GM18498 (cell line): ENCODE measurements around the gene RNF2.
"Not testable (repeated sequence)": the region's sequence is repeated elsewhere in the genome, so short reads cannot be mapped to it uniquely, and the experiment has no call there.

Source experiments
- ATAC-seq: cut with Tn5 transposase; IDR thresholded peaks from one replicate; pipeline ENCODE4 v1.9.1; 2021; ENCODE audit warnings: mild to moderate bottlenecking, moderate library complexity; ENCODE audit not compliant: unreplicated experiment

Gene RNF2

DNA sequence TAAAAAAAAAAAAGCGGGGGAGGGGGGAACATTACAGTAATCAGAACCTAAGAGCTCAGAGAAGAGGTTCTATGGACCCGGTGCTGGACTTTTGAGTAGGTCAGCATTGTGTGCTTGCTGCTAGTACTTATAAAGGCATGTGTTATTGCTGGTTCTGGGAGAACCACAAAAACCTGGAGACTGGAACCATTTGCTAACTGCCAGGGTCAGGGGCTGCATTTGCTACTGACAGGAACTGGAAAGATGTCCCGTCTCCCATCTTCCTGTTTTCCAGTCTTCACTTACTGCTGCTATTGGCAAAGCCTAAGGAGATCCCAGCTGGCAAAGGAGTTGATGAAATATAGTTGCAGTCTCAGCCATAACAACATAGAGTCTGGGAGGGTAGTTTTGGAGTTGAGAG is 4.3 kb downstream of the RNF2 start:
- no peak for ATAC-seq

DNA sequence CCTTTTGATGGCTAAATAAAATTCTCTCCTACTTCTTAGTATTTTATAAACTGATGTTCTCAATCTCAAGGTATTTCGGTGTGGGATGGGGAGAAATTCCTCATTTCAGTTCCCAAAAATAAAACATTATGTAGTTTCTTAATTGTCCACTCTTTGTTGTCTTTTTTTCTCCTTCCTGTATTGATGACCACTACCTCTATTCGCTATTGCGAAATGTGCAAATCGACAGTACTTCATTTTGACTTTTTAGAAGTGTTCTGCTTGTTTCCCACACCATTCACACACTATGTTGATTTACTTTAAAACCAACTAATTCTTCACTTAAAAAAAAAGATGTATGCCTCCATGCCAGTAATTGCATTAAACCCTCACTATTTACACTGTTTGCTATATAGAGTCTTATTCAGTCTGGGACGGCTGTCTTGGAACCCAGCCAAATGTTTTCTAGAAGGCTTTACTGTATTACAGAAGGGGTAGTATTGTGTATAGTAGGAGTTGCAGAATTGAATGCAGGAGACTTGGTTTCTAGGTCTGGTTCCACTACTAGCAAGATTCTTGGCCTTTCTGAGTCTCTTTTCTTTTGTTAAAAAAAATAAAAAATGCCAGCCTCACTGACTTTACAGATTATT is 5.6 kb downstream of the RNF2 start:
- ATAC-seq: no peak

- no peak for ATAC-seq
Measured at GRCh38 chr1:185053204-185053603, 7.8 kb downstream of the RNF2 start.

- ATAC-seq: no peak
Measured at GRCh38 chr1:185054365-185055060, 9.2 kb downstream of the RNF2 start.

DNA sequence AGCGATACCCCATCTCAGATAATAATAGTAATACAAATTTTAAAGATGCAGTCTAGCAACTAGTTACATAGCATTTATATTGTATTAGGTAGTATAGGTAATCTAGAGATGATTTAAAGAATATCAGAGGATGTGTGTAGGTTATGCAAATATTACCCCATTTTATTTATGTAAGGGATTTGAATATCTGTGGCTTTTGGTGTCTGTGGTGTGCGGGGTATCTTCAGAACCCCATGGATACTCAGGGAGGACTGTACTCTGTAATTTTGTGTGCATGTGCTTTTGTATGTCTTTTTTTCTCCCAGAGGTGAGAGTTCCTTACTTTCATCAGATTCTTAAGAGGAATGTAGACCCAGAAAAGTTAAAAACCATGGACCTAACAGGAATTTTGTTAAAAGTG is 12.8 kb downstream of the RNF2 start:
- ATAC-seq: no peak

DNA sequence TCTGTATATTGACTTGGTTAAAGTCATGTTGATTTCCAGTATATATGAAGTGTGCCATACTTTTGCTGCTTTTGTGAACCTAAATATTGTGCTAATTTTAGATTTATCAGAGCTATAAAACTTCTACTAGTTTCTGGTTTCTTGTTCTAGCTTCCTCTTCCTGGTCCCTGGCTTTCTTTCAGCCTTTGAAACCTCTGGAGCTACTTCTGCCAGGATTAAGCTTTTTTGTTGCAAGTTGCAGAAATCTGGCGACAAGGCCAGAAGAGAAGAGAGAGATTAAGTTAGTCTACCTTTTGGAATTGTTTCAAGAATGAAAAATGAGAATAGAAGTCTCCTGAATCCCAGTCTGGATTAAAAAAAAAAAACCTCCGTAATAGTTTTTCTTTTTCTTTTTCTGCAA is 13.5 kb downstream of the RNF2 start:
- ATAC-seq: no peak

GRCh38 chr1:185059950-185060571 is 14.7 kb downstream of the RNF2 start:
- ATAC-seq: no peak

DNA sequence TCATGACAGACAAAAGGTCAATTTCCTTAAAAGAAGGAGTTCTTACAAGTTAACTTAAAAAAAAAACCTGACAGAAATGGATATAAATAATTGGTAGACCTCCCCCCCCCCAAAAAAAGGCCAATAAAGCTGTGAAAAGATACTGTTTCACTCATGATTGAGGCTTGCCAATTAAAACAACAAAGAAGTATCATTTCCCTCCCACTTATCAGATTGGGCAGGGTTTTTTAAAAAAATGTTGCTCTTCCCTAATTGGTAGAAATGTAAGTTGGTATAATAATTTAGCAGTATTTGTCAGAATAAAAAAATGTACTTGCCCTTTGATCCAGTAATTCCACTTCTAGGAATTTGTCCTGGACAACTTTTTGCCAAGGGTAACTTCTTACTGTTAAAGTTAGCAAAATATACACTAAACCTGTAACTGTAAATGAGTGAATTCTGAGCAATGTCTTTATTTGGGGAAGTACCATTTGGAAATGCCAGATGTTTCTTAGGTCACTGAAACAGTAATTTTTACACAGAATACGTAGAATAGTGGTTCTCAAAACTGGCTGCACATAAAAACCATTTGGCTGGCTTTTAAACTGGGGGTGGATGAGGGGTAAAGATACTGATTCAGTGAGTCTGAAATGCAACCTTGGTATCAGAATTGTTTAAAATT is 17.5 kb downstream of the RNF2 start:
- no peak for ATAC-seq

- ATAC-seq: no peak
Measured at GRCh38 chr1:185063719-185064118, 18.4 kb downstream of the RNF2 start.

- ATAC-seq: not testable (repeated sequence)
Measured at GRCh38 chr1:185065006-185065405, 19.6 kb downstream of the RNF2 start.

DNA sequence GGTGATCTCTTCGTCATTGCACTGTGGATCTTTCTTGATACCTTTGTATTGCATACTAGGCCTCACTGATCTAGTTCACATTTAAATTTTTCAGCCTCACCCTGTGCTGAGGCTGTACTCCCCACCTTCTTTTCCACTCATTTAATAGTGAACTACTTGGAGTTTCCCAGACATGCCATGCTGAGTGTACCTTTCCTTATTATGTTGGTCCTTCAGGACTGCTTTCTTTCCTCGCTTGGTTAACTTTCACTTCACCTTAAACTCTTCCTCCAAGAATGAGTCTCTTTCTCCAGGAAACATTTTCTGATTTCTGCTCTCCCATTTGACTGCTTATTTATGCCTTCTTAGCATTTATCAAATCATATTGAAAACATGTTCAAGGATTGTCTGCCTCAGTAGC is 20.8 kb downstream of the RNF2 start:
- ATAC-seq: no peak

DNA sequence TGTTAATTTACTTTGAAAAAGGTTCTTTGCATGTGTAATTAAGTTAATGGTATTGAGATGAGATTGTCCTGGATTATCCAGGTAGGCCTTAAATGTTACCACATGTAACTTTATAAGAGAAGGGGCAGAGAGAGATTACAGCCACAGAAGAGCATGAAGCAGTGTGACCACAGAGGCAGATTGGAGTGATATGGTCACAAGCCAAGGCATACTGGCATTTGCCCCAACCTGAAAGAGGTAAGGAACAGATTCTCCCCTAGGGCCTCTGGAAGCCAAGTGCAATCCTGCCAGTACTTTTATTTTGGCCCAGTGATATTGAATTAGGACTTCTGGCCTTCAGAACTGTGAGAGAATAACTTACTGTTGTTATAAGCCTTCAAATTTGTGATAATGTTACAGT is 23.0 kb downstream of the RNF2 start:
- ATAC-seq: no peak

DNA sequence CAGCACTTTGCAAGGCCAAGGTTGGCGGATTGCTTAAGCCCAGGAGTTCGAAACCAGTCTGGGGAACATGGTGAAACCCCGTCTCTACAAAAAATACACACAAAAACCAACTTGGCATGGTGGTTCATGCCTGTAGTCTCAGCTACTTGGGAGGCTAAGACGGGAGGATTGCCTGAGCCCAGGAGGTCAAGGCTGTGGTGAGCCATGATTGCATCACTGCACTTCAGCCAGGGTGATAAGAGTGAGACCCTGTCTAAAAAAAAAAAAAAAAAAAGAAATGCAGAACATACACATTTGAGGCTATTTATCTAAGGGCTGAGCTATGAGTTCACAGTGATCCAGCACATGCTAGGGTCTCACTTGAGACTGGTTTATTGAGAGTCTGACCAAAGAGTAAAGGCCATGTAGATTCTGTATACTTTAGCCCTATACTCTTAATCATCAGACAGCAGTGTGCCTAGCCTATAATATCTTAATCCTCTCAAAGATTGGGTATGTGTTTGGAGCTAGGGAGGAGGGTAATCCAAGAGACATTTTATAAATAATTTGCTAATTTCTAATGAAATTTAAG is 23.9 kb downstream of the RNF2 start:
- no peak for ATAC-seq

GRCh38 chr1:185070051-185070450 is 24.7 kb downstream of the RNF2 start:
- ATAC-seq: no peak

DNA sequence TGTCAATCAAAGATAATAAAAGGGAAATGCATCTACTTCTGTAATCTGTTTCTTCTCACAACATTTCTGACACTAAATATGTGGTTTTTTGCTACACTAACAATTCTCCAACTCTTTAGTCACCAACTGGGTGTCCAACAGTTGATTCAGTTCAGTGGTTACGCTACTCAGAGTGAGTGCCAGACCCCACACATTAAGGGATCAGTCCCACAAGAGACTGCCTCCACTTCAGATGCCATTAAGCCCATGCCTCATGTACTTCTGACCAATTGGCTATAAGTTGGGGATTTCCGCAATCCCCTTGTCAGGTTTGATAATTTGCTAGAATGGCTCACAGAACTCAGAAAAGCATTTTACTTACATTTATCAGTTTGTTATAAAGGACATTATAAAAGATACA is 28.4 kb downstream of the RNF2 start:
- no peak for ATAC-seq

GRCh38 chr1:185074307-185074706 is 28.9 kb downstream of the RNF2 start:
- ATAC-seq: no peak

- ATAC-seq: no peak
Measured at GRCh38 chr1:185075476-185075875, 30.1 kb downstream of the RNF2 start.

DNA sequence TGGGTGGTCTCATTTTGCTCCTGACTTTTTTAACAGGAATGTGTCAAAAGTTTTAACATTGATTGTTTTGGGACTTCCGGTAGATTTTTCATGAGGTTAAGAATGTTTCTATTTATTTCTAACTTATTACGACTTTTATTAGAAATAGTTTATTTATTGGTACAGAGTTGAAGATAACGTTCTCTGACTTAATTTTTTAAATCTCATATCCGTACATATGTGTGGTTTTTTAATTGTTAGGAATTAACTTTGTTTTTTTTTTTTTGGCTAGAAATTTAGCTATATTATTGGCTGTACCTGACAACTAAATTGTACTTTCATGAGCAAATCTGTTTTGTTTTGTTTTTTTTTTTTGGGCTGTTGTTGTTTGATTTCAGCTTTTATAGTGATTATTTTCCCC is 32.0 kb downstream of the RNF2 start:
- no peak for ATAC-seq

DNA sequence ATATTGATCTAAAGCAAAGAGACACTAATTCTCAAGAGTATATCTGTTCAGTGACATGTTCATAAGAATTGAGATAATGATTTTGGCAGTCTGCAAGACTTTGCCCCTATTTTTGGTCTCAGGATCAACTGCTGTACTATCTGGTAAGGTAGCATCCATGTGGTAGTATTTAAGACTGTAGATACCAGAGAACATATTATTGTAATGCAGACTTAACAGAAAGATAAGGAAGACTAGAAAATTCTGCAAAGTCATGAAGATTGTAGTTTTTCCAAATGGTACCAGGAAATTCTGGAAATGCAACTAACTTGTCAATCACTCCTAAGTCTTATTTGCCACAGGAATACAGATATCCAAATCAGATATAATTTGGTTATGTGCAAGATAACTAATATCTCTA is 35.1 kb downstream of the RNF2 start:
- no peak for ATAC-seq

DNA sequence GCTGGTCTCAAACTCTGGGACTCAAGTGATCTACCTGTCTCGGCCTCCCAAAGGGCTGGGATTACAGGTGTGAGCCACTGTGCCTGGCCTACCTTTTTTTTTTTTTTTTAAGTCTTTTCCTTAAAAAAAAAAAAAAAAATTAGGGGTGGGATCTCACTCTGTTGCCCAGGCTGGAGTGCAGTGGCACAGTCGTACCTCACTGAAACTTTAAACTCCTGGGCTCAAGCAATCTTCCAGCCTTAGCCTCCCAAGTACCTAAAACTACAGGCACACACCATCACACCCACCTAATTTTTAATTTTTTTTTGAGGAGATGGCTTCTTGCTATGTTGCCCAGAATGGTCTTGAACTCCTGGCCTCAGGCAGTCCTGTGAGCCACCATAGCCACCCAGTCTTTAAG is 38.5 kb downstream of the RNF2 start:
- ATAC-seq: no peak

GRCh38 chr1:185087101-185087500 is 41.7 kb downstream of the RNF2 start:
- no peak for ATAC-seq

DNA sequence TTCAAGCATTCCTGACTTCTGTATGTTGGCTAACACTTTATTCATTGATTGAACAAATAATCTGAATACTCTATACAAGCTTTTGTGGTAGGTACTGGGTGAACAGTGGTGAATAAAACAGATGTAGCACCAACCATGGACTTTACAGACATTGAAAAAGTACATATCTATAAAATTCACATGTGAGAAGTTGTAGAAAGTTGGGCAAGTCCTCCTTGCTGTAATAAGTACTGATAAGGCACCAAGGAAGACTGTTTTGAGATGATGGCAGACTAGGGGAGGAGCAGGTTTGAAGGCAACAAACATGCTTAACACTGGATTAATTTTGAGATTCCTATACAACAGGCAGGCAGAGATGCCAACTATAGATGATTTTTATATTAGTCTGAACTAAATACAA is 42.4 kb downstream of the RNF2 start:
- ATAC-seq: no peak
